ENCODE results near the gene FYB1. TPM values are rescaled to one million over a fixed set of nuclear protein-coding genes. Genes with fewer than 3 reads are reported as not detected.

FYB1 gene
- total RNA-seq, 2 experiments from 2014 or later = 82.8 to 83.0 TPM

DNA sequence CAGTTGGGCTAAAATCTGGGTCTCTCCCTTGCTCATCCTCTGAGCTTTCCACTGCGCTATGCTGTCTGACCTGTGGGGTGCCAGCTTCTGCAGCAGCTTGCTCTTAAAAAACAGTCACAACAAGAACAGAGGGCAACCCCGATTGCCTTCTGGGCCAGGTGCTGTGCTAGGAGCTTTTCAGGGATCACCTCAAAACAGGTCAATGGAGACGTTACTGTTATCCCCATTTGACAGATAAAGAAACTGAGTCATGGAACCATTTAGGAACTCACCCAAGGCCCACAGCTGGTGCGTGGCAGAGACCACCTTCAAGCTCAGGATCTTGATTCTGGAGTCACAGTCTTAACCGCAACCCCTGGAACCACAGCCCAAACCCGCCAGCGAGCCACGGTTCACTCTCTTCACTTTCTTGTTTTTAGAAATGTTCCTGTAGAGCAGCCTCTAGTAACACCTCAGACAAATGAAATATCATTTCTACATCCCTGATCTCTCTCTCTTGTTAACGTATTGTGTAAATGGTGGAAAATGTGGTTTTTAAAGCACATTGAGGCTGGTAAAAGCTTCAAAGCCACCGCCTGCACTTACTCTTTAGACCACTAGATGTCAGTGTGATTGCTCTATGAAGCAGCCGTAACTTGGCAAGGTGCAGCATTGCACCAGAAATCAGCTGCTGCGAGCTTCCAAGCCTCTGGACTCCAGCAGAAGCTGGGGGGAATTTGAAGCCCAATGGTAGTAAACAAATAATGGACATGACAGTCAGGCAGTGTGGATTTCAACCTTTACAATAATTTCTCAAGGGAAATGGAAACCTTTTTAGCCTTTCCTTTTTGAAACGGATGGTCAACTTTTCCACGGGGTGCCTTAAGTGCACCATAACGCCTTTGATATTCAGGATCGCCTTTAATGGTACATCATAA lies 1.7 kb downstream of the FYB1 start:
- ATAC-seq = peak; percentile 71
- Mint-ChIP-seq H3K27ac (peak overlapping the region; percentile 95), H3K9me3 (no peaks in the 10 kb centered on the region), H3K36me3 (ENCODE audit: low read depth) (no peaks in the 10 kb centered on the region), H3K4me1 (ENCODE audit: low read depth) (peaks cover 62% of the 10 kb centered on the region), H3K4me3 (peak overlapping the region; percentile 81), H3K27me3 (no peaks in the 10 kb centered on the region)
- intact Hi-C loops (cut with micrococcal nuclease) = loop anchor here (1.0 to 10.0 kb wide), 3 partner anchors 39 to 327 kb away; no protein-coding TSS in a partner anchor
- TF ChIP-seq, protein P1, sequence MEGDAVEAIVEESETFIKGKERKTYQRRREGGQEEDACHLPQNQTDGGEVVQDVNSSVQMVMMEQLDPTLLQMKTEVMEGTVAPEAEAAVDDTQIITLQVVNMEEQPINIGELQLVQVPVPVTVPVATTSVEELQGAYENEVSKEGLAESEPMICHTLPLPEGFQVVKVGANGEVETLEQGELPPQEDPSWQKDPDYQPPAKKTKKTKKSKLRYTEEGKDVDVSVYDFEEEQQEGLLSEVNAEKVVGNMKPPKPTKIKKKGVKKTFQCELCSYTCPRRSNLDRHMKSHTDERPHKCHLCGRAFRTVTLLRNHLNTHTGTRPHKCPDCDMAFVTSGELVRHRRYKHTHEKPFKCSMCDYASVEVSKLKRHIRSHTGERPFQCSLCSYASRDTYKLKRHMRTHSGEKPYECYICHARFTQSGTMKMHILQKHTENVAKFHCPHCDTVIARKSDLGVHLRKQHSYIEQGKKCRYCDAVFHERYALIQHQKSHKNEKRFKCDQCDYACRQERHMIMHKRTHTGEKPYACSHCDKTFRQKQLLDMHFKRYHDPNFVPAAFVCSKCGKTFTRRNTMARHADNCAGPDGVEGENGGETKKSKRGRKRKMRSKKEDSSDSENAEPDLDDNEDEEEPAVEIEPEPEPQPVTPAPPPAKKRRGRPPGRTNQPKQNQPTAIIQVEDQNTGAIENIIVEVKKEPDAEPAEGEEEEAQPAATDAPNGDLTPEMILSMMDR (IDR thresholded peaks at IDR 0.05) = peak; percentile 91
- ChIA-PET CTCF (interaction anchor here (0.7 to 12.6 kb wide), 65 partner anchors 9 to 330 kb away, joined by 3 to 317 read pairs (median 6); partner anchors contain the start of gene DAB2), POLR2A (interaction anchor here (0.6 to 3.5 kb wide), 17 partner anchors 9 to 1612 kb away, joined by 3 to 32 read pairs (median 5); no protein-coding TSS in a partner anchor)
- DNase-seq = peak; percentile 90

DNA sequence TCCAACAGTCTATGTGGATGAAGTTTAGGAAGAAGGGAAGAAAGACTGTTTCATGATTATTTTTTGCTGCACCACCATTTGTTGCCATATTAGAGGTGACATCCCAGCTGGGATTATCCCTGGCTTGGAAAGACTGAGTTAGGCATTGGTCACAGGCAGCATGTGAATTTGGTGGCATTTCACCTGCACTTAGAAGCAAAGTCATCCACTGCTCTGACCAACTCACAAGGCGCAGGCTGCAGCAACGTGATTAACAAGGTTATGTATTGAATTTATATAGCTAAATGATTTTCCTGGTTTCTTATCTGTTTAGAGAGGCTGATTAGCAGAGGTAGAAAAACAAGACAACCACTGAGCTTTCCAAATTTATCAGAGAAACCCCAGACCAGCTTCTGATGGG lies 2.7 kb downstream of the FYB1 start:
- no peak for ATAC-seq
- CTCF ChIA-PET = interaction anchor here (1.0 to 12.6 kb wide), 44 partner anchors 8 to 331 kb away, joined by 3 to 317 read pairs (median 10); partner anchors contain the start of gene DAB2

DNA sequence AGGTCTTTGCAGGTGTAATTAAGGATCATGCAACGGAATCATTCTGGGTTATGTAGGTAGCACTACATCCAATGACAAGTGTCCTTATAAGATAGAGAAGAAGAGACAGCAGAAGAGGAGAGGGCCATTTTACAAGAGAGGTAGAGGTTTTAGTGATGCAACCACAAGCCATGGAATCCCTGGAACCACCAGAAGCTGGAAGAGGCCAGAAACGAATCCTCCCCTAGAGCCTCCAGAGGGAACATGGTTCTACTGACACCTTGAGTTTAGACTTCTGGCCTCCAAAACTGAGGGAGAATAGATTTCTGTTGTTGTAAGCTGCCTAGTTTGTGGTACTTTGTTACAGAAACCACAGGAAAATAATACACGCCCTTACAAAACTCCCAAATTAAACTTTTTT lies 3.5 kb downstream of the FYB1 start:
- H3K27ac Mint-ChIP-seq = peak overlapping the region; percentile 92
- no peaks in the 10 kb centered on the region for H3K27me3 Mint-ChIP-seq
- H3K4me3 Mint-ChIP-seq = peak overlapping the region; percentile 53
- ATAC-seq (no peak), DNase-seq (no peak)
- TF ChIP-seq, protein P1 (IDR thresholded peaks at IDR 0.05) = no peak
- POLR2A ChIA-PET = interaction anchor here (0.8 to 3.5 kb wide), 6 partner anchors 14 to 67 kb away, joined by 3 to 32 read pairs (median 12); no protein-coding TSS in a partner anchor
- CTCF ChIA-PET = interaction anchor here (1.3 to 12.6 kb wide), 14 partner anchors 11 to 161 kb away, joined by 6 to 317 read pairs (median 32); no protein-coding TSS in a partner anchor
- peaks cover 76% of the 10 kb centered on the region for H3K4me1 Mint-ChIP-seq (ENCODE audit: low read depth)
- no peaks in the 10 kb centered on the region for H3K9me3 Mint-ChIP-seq
- intact Hi-C loops (cut with micrococcal nuclease) = loop anchor here (10.0 kb wide), 1 partner anchor 329 kb away; no protein-coding TSS in a partner anchor
- H3K36me3 Mint-ChIP-seq (ENCODE audit: low read depth) = peaks cover 7% of the 10 kb centered on the region

More for the DNA sequence above, 2.7 kb downstream of the FYB1 start:
- Mint-ChIP-seq H3K4me1 (ENCODE audit: low read depth) (peaks cover 71% of the 10 kb centered on the region), H3K4me3 (peak overlapping the region; percentile 81), H3K27me3 (no peaks in the 10 kb centered on the region), H3K36me3 (ENCODE audit: low read depth) (peaks cover 5% of the 10 kb centered on the region), H3K27ac (peak overlapping the region; percentile 95), H3K9me3 (no peaks in the 10 kb centered on the region)
- TF ChIP-seq, protein P1 (IDR thresholded peaks at IDR 0.05) = no peak
- peak; percentile 63 for DNase-seq
- POLR2A ChIA-PET = interaction anchor here (0.8 to 3.5 kb wide), 13 partner anchors 10 to 101 kb away, joined by 3 to 32 read pairs (median 7); no protein-coding TSS in a partner anchor
- intact Hi-C loops (cut with micrococcal nuclease) = loop anchor here (1.0 to 10.0 kb wide), 3 partner anchors 40 to 328 kb away; no protein-coding TSS in a partner anchor

DNA sequence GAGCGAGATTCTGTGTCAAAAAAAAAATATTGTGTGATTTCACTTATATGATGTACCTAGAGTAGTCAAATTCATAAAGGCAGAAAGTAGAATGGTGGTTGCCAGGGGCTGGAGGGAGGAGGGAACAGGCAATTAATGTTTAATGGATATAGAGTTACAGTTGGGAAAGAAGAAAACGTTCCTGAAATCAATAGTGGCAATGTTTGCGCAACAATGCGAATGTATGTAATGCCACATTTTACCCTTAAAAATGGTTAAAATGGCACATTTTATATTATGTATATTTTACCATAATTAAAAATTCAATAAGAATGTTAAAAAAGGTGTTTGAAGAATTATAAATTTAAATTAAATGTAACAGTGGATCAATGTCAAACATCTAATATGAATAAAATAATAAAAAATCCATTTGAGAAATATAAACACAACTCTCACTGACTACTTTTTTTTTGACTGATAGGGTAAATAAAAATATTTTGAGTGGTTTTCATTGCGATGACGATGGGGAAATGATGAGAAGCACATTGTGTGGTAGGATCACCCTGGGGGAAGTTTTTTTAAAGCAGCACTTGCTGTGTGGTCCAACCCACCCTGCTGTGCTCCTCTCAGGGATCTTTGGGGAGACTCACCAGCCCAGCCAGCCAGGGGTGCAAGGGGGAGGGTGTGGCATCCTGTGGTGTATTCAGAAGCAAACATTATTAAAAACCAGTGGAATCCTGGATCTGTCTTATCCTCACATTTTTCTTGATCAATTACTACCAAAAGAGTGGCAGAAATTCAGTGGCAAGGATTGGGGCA lies 4.3 kb downstream of the FYB1 start:
- peaks cover 80% of the 10 kb centered on the region for H3K4me1 Mint-ChIP-seq (ENCODE audit: low read depth)
- TF ChIP-seq, protein P1 (IDR thresholded peaks at IDR 0.05) = no peak
- H3K4me3 Mint-ChIP-seq = peak overlapping the region; percentile 71
- intact Hi-C loops (cut with micrococcal nuclease) = loop anchor here (5.0 to 10.0 kb wide), 2 partner anchors 38 to 330 kb away; no protein-coding TSS in a partner anchor
- peaks cover 7% of the 10 kb centered on the region for H3K36me3 Mint-ChIP-seq (ENCODE audit: low read depth)
- ChIA-PET CTCF (interaction anchor here (3.0 to 12.6 kb wide), 2 partner anchors 20 to 69 kb away, joined by 32 to 317 read pairs; no protein-coding TSS in a partner anchor), POLR2A (interaction anchor here (2.9 to 3.5 kb wide), 3 partner anchors 14 to 59 kb away, joined by 9 to 32 read pairs (median 21); no protein-coding TSS in a partner anchor)
- no peaks in the 10 kb centered on the region for H3K9me3 Mint-ChIP-seq
- DNase-seq (peak; percentile 72), ATAC-seq (peak; percentile 29)
- H3K27me3 Mint-ChIP-seq = no peaks in the 10 kb centered on the region
- H3K27ac Mint-ChIP-seq = peak overlapping the region; percentile 94

Measured in activated CD8-positive, alpha-beta T cell treated with anti-CD3 and anti-CD28 coated beads for 36 hours (primary cell).